ENCODE measurements around the gene ZNF345.
A peak's percentile ranks its signal among the peaks of the same experiment; 100 is the strongest.

Gene ZNF345

GRCh38 chr19:36833430-36833829 is 17.2 kb upstream of the ZNF345 start:
- H3K23ac ChIP-seq (ENCODE audit: low read length): no peak overlapping the region
- H2BK5ac ChIP-seq (ENCODE audit: low read length): no peak overlapping the region
- no peaks in the 10 kb centered on the region for H3K27me3 ChIP-seq (ENCODE audit: insufficient read depth, low read length, poor library complexity)
- no peak overlapping the region for H3K4me2 ChIP-seq (ENCODE audit: low read length)
- H2AK5ac ChIP-seq (ENCODE audit: low read length): no peak overlapping the region
- H3K18ac ChIP-seq (ENCODE audit: low read length): no peak overlapping the region
- H3K4ac ChIP-seq (ENCODE audit: low read depth, low read length): no peak overlapping the region
- H3K27ac ChIP-seq (ENCODE audit: low read depth, low read length): no peak overlapping the region
- no peaks in the 10 kb centered on the region for H3K79me2 ChIP-seq (ENCODE audit: control insufficient read depth, insufficient read depth, low read length)
- no peaks in the 10 kb centered on the region for H3K36me3 ChIP-seq (ENCODE audit: control insufficient read depth, insufficient read depth, low read length)
- no peak overlapping the region for H4K8ac ChIP-seq (ENCODE audit: low read depth, low read length)
- H2BK120ac ChIP-seq (ENCODE audit: low read depth, low read length): no peak overlapping the region
- no CpG with 5 or more reads among the region's 2 CpGs for WGBS (ENCODE audit: extremely low coverage, insufficient coverage, low lambda C conversion rate)
- H3K4me1 ChIP-seq (ENCODE audit: control insufficient read depth, low read depth, low read length): peaks cover 2% of the 10 kb centered on the region
- H3K9ac ChIP-seq (ENCODE audit: low read length): no peak overlapping the region
- H4K5ac ChIP-seq (ENCODE audit: low read length): no peak overlapping the region
- H3K4me3 ChIP-seq (ENCODE audit: low read length): no peak overlapping the region
- H3K79me1 ChIP-seq (ENCODE audit: low read length): peaks cover 2% of the 10 kb centered on the region
- no peak overlapping the region for H2BK15ac ChIP-seq (replicated peaks; ENCODE audit: low read depth)
- DNase-seq: no peak
- no peak overlapping the region for H3K56ac ChIP-seq (ENCODE audit: low read length)

GRCh38 chr19:36837176-36837905 is 13.3 kb upstream of the ZNF345 start:
- no peaks in the 10 kb centered on the region for H3K36me3 ChIP-seq (ENCODE audit: control insufficient read depth, insufficient read depth, low read length)
- H2AK5ac ChIP-seq (ENCODE audit: low read length): no peak overlapping the region
- no peak overlapping the region for H4K5ac ChIP-seq (ENCODE audit: low read length)
- peak overlapping the region; percentile 80 for H3K4me3 ChIP-seq (ENCODE audit: low read length)
- no peak overlapping the region for H3K4ac ChIP-seq (ENCODE audit: low read depth, low read length)
- DNase-seq: peak; percentile 14
- no peak overlapping the region for H3K18ac ChIP-seq (ENCODE audit: low read length)
- peaks cover 1% of the 10 kb centered on the region for H3K79me1 ChIP-seq (ENCODE audit: low read length)
- no peaks in the 10 kb centered on the region for H3K79me2 ChIP-seq (ENCODE audit: control insufficient read depth, insufficient read depth, low read length)
- peak overlapping the region; percentile 97 for H3K56ac ChIP-seq (ENCODE audit: low read length)
- H3K27me3 ChIP-seq (ENCODE audit: insufficient read depth, low read length, poor library complexity): no peaks in the 10 kb centered on the region
- H3K27ac ChIP-seq (ENCODE audit: low read depth, low read length): no peak overlapping the region
- WGBS (ENCODE audit: extremely low coverage, insufficient coverage, low lambda C conversion rate): 100% methylated on average over 1 of the region's 8 CpGs
- H3K23ac ChIP-seq (ENCODE audit: low read length): no peak overlapping the region
- peaks cover 2% of the 10 kb centered on the region for H3K4me1 ChIP-seq (ENCODE audit: control insufficient read depth, low read depth, low read length)
- no peak overlapping the region for H2BK120ac ChIP-seq (ENCODE audit: low read depth, low read length)
- H3K4me2 ChIP-seq (ENCODE audit: low read length): peak overlapping the region; percentile 95
- H4K8ac ChIP-seq (ENCODE audit: low read depth, low read length): no peak overlapping the region
- H2BK5ac ChIP-seq (ENCODE audit: low read length): no peak overlapping the region
- H3K9ac ChIP-seq (ENCODE audit: low read length): peak overlapping the region; percentile 86
- no peak overlapping the region for H2BK15ac ChIP-seq (replicated peaks; ENCODE audit: low read depth)

- Histone ChIP-seq H3K27ac (ENCODE audit: low read depth, low read length) (peak within 1 kb of the TSS; percentile 60), H3K4ac (ENCODE audit: low read depth, low read length) (peak within 1 kb of the TSS; percentile 56), H3K79me2 (ENCODE audit: control insufficient read depth, insufficient read depth, low read length) (no peaks in the 10 kb centered on the region), H2BK5ac (ENCODE audit: low read length) (no peak within 1 kb of the TSS), H3K23ac (ENCODE audit: low read length) (no peak within 1 kb of the TSS), H2BK120ac (ENCODE audit: low read depth, low read length) (no peak within 1 kb of the TSS), H4K8ac (ENCODE audit: low read depth, low read length) (no peak within 1 kb of the TSS), H3K36me3 (ENCODE audit: control insufficient read depth, insufficient read depth, low read length) (peaks cover 2% of the 10 kb centered on the region), H2AK5ac (ENCODE audit: low read length) (no peak within 1 kb of the TSS), H3K56ac (ENCODE audit: low read length) (peak within 1 kb of the TSS; percentile 97), H2BK15ac (replicated peaks; ENCODE audit: low read depth) (no peak within 1 kb of the TSS), H3K4me1 (ENCODE audit: control insufficient read depth, low read depth, low read length) (peaks cover 2% of the 10 kb centered on the region), H3K4me2 (ENCODE audit: low read length) (peak within 1 kb of the TSS; percentile 95), H3K18ac (ENCODE audit: low read length) (peak within 1 kb of the TSS; percentile 71), H3K4me3 (ENCODE audit: low read length) (peak within 1 kb of the TSS; percentile 80), H3K9ac (ENCODE audit: low read length) (peak within 1 kb of the TSS; percentile 91), H4K5ac (ENCODE audit: low read length) (no peak within 1 kb of the TSS), H3K27me3 (ENCODE audit: insufficient read depth, low read length, poor library complexity) (no peaks in the 10 kb centered on the region), H3K79me1 (ENCODE audit: low read length) (no peaks in the 10 kb centered on the region)
- DNase-seq: peak; percentile 97
- no CpG with 5 or more reads among the region's 56 CpGs for WGBS (ENCODE audit: extremely low coverage, insufficient coverage, low lambda C conversion rate)
Observed at GRCh38 chr19:36837906-36838783, 12.5 kb upstream of the ZNF345 start, which contains the start of gene ZNF790. TSS of gene ZNF790 (minus strand) at chr19:36838387. CDS start at chr19:36825619, 12,768 bp downstream.

GRCh38 chr19:36838784-36839324 is 11.8 kb upstream of the ZNF345 start:
- no CpG with 5 or more reads among the region's 12 CpGs for WGBS (ENCODE audit: extremely low coverage, insufficient coverage, low lambda C conversion rate)
- Histone ChIP-seq H2BK120ac (ENCODE audit: low read depth, low read length) (no peak overlapping the region), H3K4me2 (ENCODE audit: low read length) (peak overlapping the region; percentile 90), H3K4ac (ENCODE audit: low read depth, low read length) (no peak overlapping the region), H3K79me2 (ENCODE audit: control insufficient read depth, insufficient read depth, low read length) (no peaks in the 10 kb centered on the region), H3K27ac (ENCODE audit: low read depth, low read length) (no peak overlapping the region), H2AK5ac (ENCODE audit: low read length) (no peak overlapping the region), H4K5ac (ENCODE audit: low read length) (no peak overlapping the region), H3K36me3 (ENCODE audit: control insufficient read depth, insufficient read depth, low read length) (peaks cover 2% of the 10 kb centered on the region), H3K4me3 (ENCODE audit: low read length) (peak overlapping the region; percentile 78), H2BK15ac (replicated peaks; ENCODE audit: low read depth) (no peak overlapping the region), H4K8ac (ENCODE audit: low read depth, low read length) (no peak overlapping the region), H3K27me3 (ENCODE audit: insufficient read depth, low read length, poor library complexity) (no peaks in the 10 kb centered on the region), H3K56ac (ENCODE audit: low read length) (peak overlapping the region; percentile 97), H3K18ac (ENCODE audit: low read length) (no peak overlapping the region), H3K4me1 (ENCODE audit: control insufficient read depth, low read depth, low read length) (peaks cover 2% of the 10 kb centered on the region), H3K9ac (ENCODE audit: low read length) (peak overlapping the region; percentile 91), H3K23ac (ENCODE audit: low read length) (no peak overlapping the region), H3K79me1 (ENCODE audit: low read length) (no peaks in the 10 kb centered on the region), H2BK5ac (ENCODE audit: low read length) (no peak overlapping the region)
- no peak for DNase-seq

- no CpG with 5 or more reads among the region's 1 CpG for WGBS (ENCODE audit: extremely low coverage, insufficient coverage, low lambda C conversion rate)
- no peak overlapping the region for H2BK15ac ChIP-seq (replicated peaks; ENCODE audit: low read depth)
Observed at GRCh38 chr19:36847968-36848367, 2.7 kb upstream of the ZNF345 start.

More at GRCh38 chr19:36847968-36848367, 2.7 kb upstream of the ZNF345 start:
- Histone ChIP-seq H3K4ac (ENCODE audit: low read depth, low read length) (no peak overlapping the region), H3K23ac (ENCODE audit: low read length) (no peak overlapping the region), H2BK120ac (ENCODE audit: low read depth, low read length) (no peak overlapping the region), H3K79me2 (ENCODE audit: control insufficient read depth, insufficient read depth, low read length) (peaks cover 8% of the 10 kb centered on the region), H3K27ac (ENCODE audit: low read depth, low read length) (no peak overlapping the region), H2BK5ac (ENCODE audit: low read length) (no peak overlapping the region), H3K9ac (ENCODE audit: low read length) (no peak overlapping the region), H2AK5ac (ENCODE audit: low read length) (no peak overlapping the region), H3K4me3 (ENCODE audit: low read length) (no peak overlapping the region), H3K4me2 (ENCODE audit: low read length) (no peak overlapping the region), H4K5ac (ENCODE audit: low read length) (no peak overlapping the region), H4K8ac (ENCODE audit: low read depth, low read length) (no peak overlapping the region), H3K4me1 (ENCODE audit: control insufficient read depth, low read depth, low read length) (no peaks in the 10 kb centered on the region), H3K79me1 (ENCODE audit: low read length) (peaks cover 6% of the 10 kb centered on the region), H3K27me3 (ENCODE audit: insufficient read depth, low read length, poor library complexity) (no peaks in the 10 kb centered on the region), H3K18ac (ENCODE audit: low read length) (no peak overlapping the region), H3K56ac (ENCODE audit: low read length) (no peak overlapping the region), H3K36me3 (ENCODE audit: control insufficient read depth, insufficient read depth, low read length) (peaks cover 1% of the 10 kb centered on the region)
- no peak for DNase-seq
